Common myeloid progenitor, CD34-positive (primary cell): ENCODE results near the gene TTYH3.
"Not testable (repeated sequence)": the region's sequence is repeated elsewhere in the genome, so short reads cannot be mapped to it uniquely, and the experiment has no call there.

Source experiments
- CTCF ChIA-PET: fragments of 350-600 bp; sonication (Branson Sonifier 250); formaldehyde crosslinking; loops from one replicate; lab custom pipeline; 2021; ENCODE audit warnings: antibody characterized with exemption; lab: Charles Lee
- POLR2A ChIA-PET: fragments of 350-600 bp; sonication (Branson Sonifier 250); formaldehyde crosslinking; loops from one replicate; lab custom pipeline; 2021; ENCODE audit warnings: antibody characterized with exemption; lab: Charles Lee
- DNase-seq, 3 donors: peaks; one replicate each; pipeline versions ENCODE4 v3.0.0 to v3.0.0-alpha.2; 2013
- H3K27ac ChIP-seq, 2 experiments: 1 replicate in 1 of 2; 2 replicates in 1 of 2; pipeline ENCODE4 v1.7.0; 2013; ENCODE audit warnings: inconsistent platforms in 2 of 2, low read length in 2 of 2, mild to moderate bottlenecking in 2 of 2, low read depth in 1 of 2, moderate library complexity in 1 of 2; ENCODE audit not compliant: severe bottlenecking in 2 of 2, insufficient read depth in 1 of 2, poor library complexity in 1 of 2
- H3K27me3 ChIP-seq, 5 experiments: replicated peaks in 2 of 5; 1 replicate in 3 of 5; 2 replicates in 2 of 5; pipeline versions ENCODE4 v1.6.1 to v1.7.0; 2013; ENCODE audit warnings: low read length in 4 of 5, mild to moderate bottlenecking in 2 of 5, moderate library complexity in 2 of 5, inconsistent platforms in 1 of 5; ENCODE audit not compliant: insufficient read depth in 5 of 5, control insufficient read depth in 4 of 5
- H3K36me3 ChIP-seq, 4 experiments: 1 replicate in 2 of 4; 2 replicates in 2 of 4; pipeline versions ENCODE4 v1.6.1 to v1.7.0; 2013; ENCODE audit warnings: low read length in 3 of 4, control low read depth in 1 of 4, mild to moderate bottlenecking in 1 of 4; ENCODE audit not compliant: control insufficient read depth in 4 of 4, insufficient read depth in 4 of 4
- H3K4me1 ChIP-seq, 4 experiments: 1 replicate in 3 of 4; 2 replicates in 1 of 4; pipeline versions ENCODE4 v1.6.1 to v1.7.1; 2013; ENCODE audit warnings: low read length in 3 of 4, mild to moderate bottlenecking in 3 of 4, control low read depth in 1 of 4, inconsistent platforms in 1 of 4, moderate library complexity in 1 of 4; ENCODE audit not compliant: control insufficient read depth in 4 of 4, insufficient read depth in 4 of 4; ENCODE audit errors: control extremely low read depth in 1 of 4
- H3K4me3 ChIP-seq, 7 experiments: 1 replicate in 4 of 7; 2 replicates in 3 of 7; pipeline versions ENCODE4 v1.5.1 to v1.7.0; 2013; ENCODE audit warnings: mild to moderate bottlenecking in 7 of 7, low read length in 6 of 7, moderate library complexity in 6 of 7, inconsistent platforms in 2 of 7, low read depth in 2 of 7, control low read depth in 1 of 7; ENCODE audit not compliant: insufficient read depth in 4 of 7, control insufficient read depth in 1 of 7; ENCODE audit errors: extremely low read depth in 1 of 7
- H3K9me3 ChIP-seq, 5 experiments: 1 replicate in 4 of 5; 2 replicates in 1 of 5; pipeline versions ENCODE4 v1.6.1 to v1.7.1; 2013; ENCODE audit warnings: low read length in 4 of 5, mild to moderate bottlenecking in 2 of 5, inconsistent platforms in 1 of 5, low read depth in 1 of 5, moderate library complexity in 1 of 5; ENCODE audit not compliant: control insufficient read depth in 4 of 5, insufficient read depth in 2 of 5; ENCODE audit errors: control extremely low read depth in 1 of 5
- WGBS: methylation state at CpG from one replicate; pipeline ENCODE4 v1.1.5; 2013; ENCODE audit not compliant: insufficient coverage; 5-methylcytosine and 5-hydroxymethylcytosine counted together

Gene TTYH3

DNA sequence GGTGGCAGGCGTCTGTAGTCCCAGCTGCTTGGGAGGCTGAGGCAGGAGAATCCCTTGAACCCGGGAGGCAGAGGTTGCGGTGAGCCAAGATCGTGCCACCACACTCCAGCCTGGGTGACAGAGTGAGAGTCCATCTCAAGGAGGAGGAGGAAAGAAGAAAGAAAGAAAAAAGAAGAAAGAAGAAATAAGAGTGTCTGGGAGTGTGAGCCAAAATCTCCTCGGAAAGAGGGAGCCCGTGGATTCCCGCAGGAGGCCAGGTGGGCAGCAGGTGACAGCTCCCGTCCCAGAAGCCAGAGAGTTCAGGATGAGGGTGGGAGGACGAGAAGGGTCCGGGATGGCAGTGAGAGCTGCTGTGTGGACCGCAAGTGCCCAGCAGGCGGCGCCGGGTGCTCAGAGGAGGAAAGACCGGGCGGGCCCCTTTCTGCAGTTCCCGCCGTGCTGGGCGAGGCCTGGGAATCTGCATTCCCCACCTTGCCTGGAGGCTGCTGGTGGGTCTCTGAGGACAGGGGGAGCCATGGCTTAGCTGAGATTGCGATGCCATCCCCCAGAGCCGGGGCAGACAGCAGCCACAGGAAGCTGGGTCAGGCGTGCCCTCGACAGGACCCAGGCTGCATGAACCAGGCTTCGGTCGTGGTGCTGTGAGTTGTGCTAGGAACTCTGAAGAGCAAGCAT lies 39.1 kb downstream of the TTYH3 start:
- Histone ChIP-seq H3K4me1 (peaks cover 0 to 6% (median 4%) of the 10 kb centered on the region in 4 experiments), H3K27me3 (no peaks in the 10 kb centered on the region), H3K4me3 (no peak overlapping the region), H3K9me3 (peaks cover 0 to 4% (median 0%) of the 10 kb centered on the region in 5 experiments), H3K27ac (no peak overlapping the region), H3K36me3 (no peaks in the 10 kb centered on the region)
- DNase-seq: peak; percentile 65 to 75 (median 71)
- ChIA-PET CTCF (interaction anchor here (0.8 to 12.3 kb wide), 19 partner anchors 10 to 137 kb away, joined by 3 to 307 read pairs (median 5); partner anchors contain the start of gene AMZ1), POLR2A (interaction anchor here (0.5 kb wide), 1 partner anchor 114 kb away, joined by 7 read pairs; no protein-coding TSS in a partner anchor)
- 23% methylated on average over 21 of the region's 25 CpGs for WGBS

GRCh38 chr7:2673214-2673613 lies 41.4 kb downstream of the TTYH3 start:
- DNase-seq, POLR2A ChIA-PET, H3K27me3 ChIP-seq, H3K9me3 ChIP-seq, H3K4me3 ChIP-seq, H3K36me3 ChIP-seq, H3K27ac ChIP-seq, H3K4me1 ChIP-seq: not testable (repeated sequence)
- no CpG with 5 or more reads among the region's 6 CpGs for WGBS
- CTCF ChIA-PET: interaction anchor here (1.2 to 12.3 kb wide), 4 partner anchors 9 to 39 kb away, joined by 3 to 307 read pairs (median 6); no protein-coding TSS in a partner anchor

DNA sequence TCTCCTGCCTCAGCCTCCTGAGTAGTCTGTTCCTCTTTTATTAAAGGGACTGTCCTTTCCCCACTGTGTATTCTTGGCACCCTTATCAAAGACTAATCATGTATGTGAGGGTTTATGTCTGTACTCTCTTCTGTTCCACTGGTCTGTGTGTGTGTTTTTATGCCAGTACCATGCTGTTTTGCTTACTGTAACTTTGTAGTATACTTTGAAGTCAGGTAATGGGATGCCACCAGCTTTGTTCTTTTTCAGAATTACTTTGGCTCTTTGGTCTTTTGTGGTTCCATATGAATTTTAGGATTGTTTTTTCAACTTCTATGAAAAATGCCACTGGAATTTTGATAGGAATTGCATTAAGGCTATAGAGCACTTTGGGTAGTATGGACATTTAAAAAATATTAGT lies 42.1 kb downstream of the TTYH3 start:
- no peak overlapping the region for H3K27ac ChIP-seq
- peaks cover 0 to 6% (median 4%) of the 10 kb centered on the region in 4 experiments for H3K4me1 ChIP-seq
- no peak overlapping the region for H3K4me3 ChIP-seq
- no peak for DNase-seq
- ChIA-PET POLR2A (no interaction called here), CTCF (interaction anchor here (1.2 to 12.3 kb wide), 4 partner anchors 9 to 38 kb away, joined by 3 to 307 read pairs (median 6); no protein-coding TSS in a partner anchor)
- H3K9me3 ChIP-seq: peaks cover 0 to 4% (median 0%) of the 10 kb centered on the region in 5 experiments
- H3K27me3 ChIP-seq: no peaks in the 10 kb centered on the region
- no peaks in the 10 kb centered on the region for H3K36me3 ChIP-seq

DNA sequence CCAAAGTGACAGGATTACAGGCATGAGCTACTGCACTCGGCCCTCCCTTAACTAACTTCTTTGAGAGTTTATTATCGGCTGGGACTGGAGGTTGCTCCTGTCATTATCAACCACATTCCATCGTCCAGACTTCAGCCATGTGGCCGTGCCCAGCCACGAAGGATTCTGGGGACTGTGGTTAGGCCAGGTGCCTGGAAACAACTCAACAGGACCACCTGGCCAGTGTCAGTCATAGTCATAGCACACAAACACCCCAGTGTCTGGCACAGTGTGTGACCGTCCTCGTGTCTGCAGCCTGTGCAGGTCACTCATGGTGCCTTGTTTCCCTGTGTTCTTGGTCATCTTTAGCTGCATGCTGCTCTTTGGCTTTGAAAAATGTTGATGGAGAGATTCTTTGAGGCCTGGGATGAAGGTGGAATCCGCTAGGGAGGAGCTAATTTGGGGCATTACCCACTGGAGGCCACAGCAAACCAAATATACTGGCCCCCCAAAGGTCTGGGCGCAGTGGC lies 43.5 kb downstream of the TTYH3 start:
- Histone ChIP-seq H3K9me3 (peaks cover 0 to 4% (median 0%) of the 10 kb centered on the region in 5 experiments), H3K4me1 (peaks cover 0 to 9% (median 5%) of the 10 kb centered on the region in 4 experiments), H3K4me3 (no peak overlapping the region), H3K27ac (no peak overlapping the region), H3K36me3 (no peaks in the 10 kb centered on the region), H3K27me3 (no peaks in the 10 kb centered on the region)
- 84% methylated on average over 8 of the region's 9 CpGs for WGBS
- POLR2A ChIA-PET: no interaction called here
- CTCF ChIA-PET: interaction anchor here (0.6 to 12.3 kb wide), 3 partner anchors 10 to 83 kb away, joined by 3 to 307 read pairs (median 4); no protein-coding TSS in a partner anchor
- DNase-seq: no peak

GRCh38 chr7:2676576-2676975 lies 44.8 kb downstream of the TTYH3 start:
- CTCF ChIA-PET: not testable (repeated sequence)

DNA sequence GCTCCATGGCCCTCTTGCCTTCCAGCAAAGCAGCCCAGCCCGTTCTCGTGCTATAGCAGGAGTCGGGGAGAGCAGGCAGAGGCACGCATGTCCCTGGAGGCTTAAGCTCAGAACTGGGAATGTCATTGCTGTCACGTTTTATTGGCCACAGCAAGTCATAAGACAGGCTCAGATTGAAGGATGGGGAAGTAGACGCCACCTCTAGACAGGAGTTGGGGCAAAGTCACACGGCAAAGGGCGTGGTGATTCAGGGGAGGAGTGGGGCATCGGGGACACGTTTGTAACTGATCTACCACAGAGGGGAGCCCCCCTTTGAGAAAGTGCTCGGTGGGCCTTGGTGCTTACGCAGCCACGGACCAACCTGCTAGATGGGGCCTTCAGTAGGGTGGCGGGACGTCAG lies 46.7 kb downstream of the TTYH3 start:
- POLR2A ChIA-PET, H3K4me3 ChIP-seq, H3K9me3 ChIP-seq, H3K4me1 ChIP-seq, H3K36me3 ChIP-seq, H3K27me3 ChIP-seq, DNase-seq, H3K27ac ChIP-seq: not testable (repeated sequence)
- WGBS: 79% methylated on average over 8 of the region's 15 CpGs
- CTCF ChIA-PET: interaction anchor here (1.5 to 5.1 kb wide), 2 partner anchors 31 to 32 kb away, joined by 6 to 64 read pairs; no protein-coding TSS in a partner anchor

More at GRCh38 chr7:2676576-2676975, 44.8 kb downstream of the TTYH3 start:
- H3K36me3 ChIP-seq, H3K4me3 ChIP-seq, H3K27me3 ChIP-seq, POLR2A ChIA-PET, DNase-seq, H3K9me3 ChIP-seq, H3K27ac ChIP-seq, H3K4me1 ChIP-seq: not testable (repeated sequence)
- 93% methylated on average over 3 of the region's 8 CpGs for WGBS
